Skeletal muscle satellite cell (primary cell): ENCODE results near the gene SUPV3L1.
"Not testable (repeated sequence)": the region's sequence is repeated elsewhere in the genome, so short reads cannot be mapped to it uniquely, and the experiment has no call there.

Experiments
- H3K27me3 ChIP-seq: 2 replicates; pipeline ENCODE4 v1.7.0; 2013; ENCODE audit warnings: low read length; ENCODE audit not compliant: control insufficient read depth, insufficient read depth
- H3K36me3 ChIP-seq: 2 replicates; pipeline ENCODE4 v1.7.0; 2013; ENCODE audit warnings: mild to moderate bottlenecking, control low read depth, low read length; ENCODE audit not compliant: insufficient read depth
- H3K4me1 ChIP-seq: 2 replicates; pipeline ENCODE4 v1.7.0; 2013; ENCODE audit warnings: low read length; ENCODE audit not compliant: control insufficient read depth, insufficient read depth
- H3K4me2 ChIP-seq: 2 replicates; pipeline ENCODE4 v1.7.0; 2013; ENCODE audit warnings: mild to moderate bottlenecking, low read length
- H3K4me3 ChIP-seq: 2 replicates; pipeline ENCODE4 v1.7.0; 2013; ENCODE audit warnings: low read length
- H3K9ac ChIP-seq: 2 replicates; pipeline ENCODE4 v1.7.0; 2013; ENCODE audit warnings: mild to moderate bottlenecking, low read depth, low read length, moderate library complexity
- H3K9me3 ChIP-seq: replicated peaks from 2 replicates; pipeline ENCODE4 v1.7.0; 2013; ENCODE audit warnings: mild to moderate bottlenecking, control low read depth, low read length

The SUPV3L1 gene

GRCh38 chr10:69247313-69247710 is 67.3 kb downstream of the SUPV3L1 start:
- no peak overlapping the region for H3K9ac ChIP-seq
- no peaks in the 10 kb centered on the region for H3K27me3 ChIP-seq
- H3K36me3 ChIP-seq: no peaks in the 10 kb centered on the region
- H3K9me3 ChIP-seq: no peaks in the 10 kb centered on the region
- H3K4me3 ChIP-seq: no peak overlapping the region
- H3K4me1 ChIP-seq: no peaks in the 10 kb centered on the region
- H3K4me2 ChIP-seq: no peak overlapping the region

GRCh38 chr10:69248117-69248730 is 68.2 kb downstream of the SUPV3L1 start:
- no peak overlapping the region for H3K4me2 ChIP-seq

GRCh38 chr10:69250041-69250440 is 70.0 kb downstream of the SUPV3L1 start:
- Histone ChIP-seq H3K4me2 (no peak overlapping the region), H3K27me3 (no peaks in the 10 kb centered on the region), H3K36me3 (no peaks in the 10 kb centered on the region), H3K4me1 (no peaks in the 10 kb centered on the region), H3K9me3 (no peaks in the 10 kb centered on the region), H3K4me3 (no peak overlapping the region), H3K9ac (no peak overlapping the region)

More at GRCh38 chr10:69248117-69248730, 68.2 kb downstream of the SUPV3L1 start:
- Histone ChIP-seq H3K27me3 (no peaks in the 10 kb centered on the region), H3K9ac (no peak overlapping the region), H3K4me1 (no peaks in the 10 kb centered on the region), H3K9me3 (no peaks in the 10 kb centered on the region), H3K4me3 (no peak overlapping the region), H3K36me3 (no peaks in the 10 kb centered on the region)

- not testable (repeated sequence) for H3K4me3 ChIP-seq, H3K36me3 ChIP-seq, H3K4me1 ChIP-seq
These were observed 71.4 kb downstream of the SUPV3L1 start for GRCh38 chr10:69251417-69251816.

GRCh38 chr10:69253171-69253570 is 73.1 kb downstream of the SUPV3L1 start:
- H3K9ac ChIP-seq: no peak overlapping the region
- no peaks in the 10 kb centered on the region for H3K9me3 ChIP-seq
- H3K4me2 ChIP-seq: no peak overlapping the region
- H3K36me3 ChIP-seq: no peaks in the 10 kb centered on the region
- no peak overlapping the region for H3K4me3 ChIP-seq
- no peaks in the 10 kb centered on the region for H3K4me1 ChIP-seq
- H3K27me3 ChIP-seq: peaks cover 3% of the 10 kb centered on the region

More at GRCh38 chr10:69251417-69251816, 71.4 kb downstream of the SUPV3L1 start:
- not testable (repeated sequence) for H3K9ac ChIP-seq, H3K4me2 ChIP-seq, H3K27me3 ChIP-seq, H3K9me3 ChIP-seq

GRCh38 chr10:69254877-69255276 is 74.8 kb downstream of the SUPV3L1 start:
- H3K27me3 ChIP-seq: peaks cover 9% of the 10 kb centered on the region
- no peaks in the 10 kb centered on the region for H3K4me1 ChIP-seq
- no peaks in the 10 kb centered on the region for H3K36me3 ChIP-seq
- H3K4me2 ChIP-seq: no peak overlapping the region
- H3K4me3 ChIP-seq: no peak overlapping the region
- H3K9ac ChIP-seq: no peak overlapping the region
- no peaks in the 10 kb centered on the region for H3K9me3 ChIP-seq
